Mucosa of rectum (tissue), 2 donors: ENCODE data around the gene CYBC1.

ENCODE experiments used
- H3K27ac ChIP-seq, 2 donors: one replicate each; pipeline ENCODE4 v1.7.0; 2013; ENCODE audit warnings: inconsistent platforms in 2 of 2, low read depth in 2 of 2, low read length in 2 of 2
- H3K27me3 ChIP-seq, 2 donors: one replicate each; pipeline ENCODE4 v1.7.0; 2013; ENCODE audit warnings: low read length in 2 of 2; ENCODE audit not compliant: control insufficient read depth in 2 of 2, insufficient read depth in 2 of 2
- H3K36me3 ChIP-seq, 2 donors: one replicate each; pipeline ENCODE4 v1.7.0; 2013; ENCODE audit warnings: low read length in 2 of 2; ENCODE audit not compliant: control insufficient read depth in 2 of 2, insufficient read depth in 2 of 2
- H3K4me1 ChIP-seq, 2 donors: one replicate each; pipeline ENCODE4 v1.7.0; 2013; ENCODE audit warnings: low read length in 2 of 2, mild to moderate bottlenecking in 1 of 2; ENCODE audit not compliant: control insufficient read depth in 2 of 2, insufficient read depth in 2 of 2
- H3K4me3 ChIP-seq, 2 donors: one replicate each; pipeline ENCODE4 v1.7.0; 2013; ENCODE audit warnings: low read length in 2 of 2
- H3K9ac ChIP-seq, 2 donors: one replicate each; pipeline ENCODE4 v1.7.0; 2013; ENCODE audit warnings: low read length in 2 of 2, low read depth in 1 of 2, mild to moderate bottlenecking in 1 of 2
- H3K9me3 ChIP-seq, 2 donors: one replicate each; pipeline ENCODE4 v1.7.0; 2013; ENCODE audit warnings: low read length in 2 of 2; ENCODE audit not compliant: control insufficient read depth in 2 of 2
- donor health status: healthy.
- donor health status: Normal muscosa, but diverticular disease.

The CYBC1 gene

DNA sequence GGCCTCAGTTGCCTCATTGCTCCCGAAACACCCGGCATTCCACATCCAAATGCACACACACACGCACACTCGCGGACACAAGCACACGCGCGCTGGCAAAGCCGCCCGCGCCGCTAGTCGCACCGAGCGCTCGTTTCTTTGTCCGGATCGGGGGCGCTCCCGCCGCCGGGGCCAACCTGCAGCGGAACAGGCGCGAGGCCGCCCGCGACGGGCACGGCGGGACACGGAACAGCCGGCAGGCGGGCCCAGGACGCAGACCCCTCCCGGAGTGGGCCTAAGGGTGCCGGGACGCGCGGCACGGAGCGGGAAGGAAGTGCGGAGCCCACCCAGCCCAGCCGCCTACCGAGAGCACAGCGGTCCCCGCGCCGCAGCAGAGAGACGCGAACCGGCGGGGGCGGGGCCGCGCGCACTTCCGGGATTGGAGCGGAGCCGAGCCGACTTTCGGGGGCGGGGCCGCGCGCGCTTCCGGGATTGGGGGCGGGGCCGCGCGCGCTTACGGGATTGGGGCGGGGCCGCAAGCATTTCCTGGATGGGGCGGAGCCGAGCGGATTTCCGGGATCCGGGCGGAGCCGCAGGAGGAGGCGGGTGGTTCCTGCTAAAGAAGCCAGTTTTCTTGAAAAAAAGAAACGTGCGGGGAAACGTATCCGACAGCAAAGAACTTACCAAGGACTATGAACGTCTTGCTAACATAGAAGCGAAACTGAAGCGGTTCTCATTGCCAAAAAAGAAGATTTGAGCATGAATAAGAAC lies at the start of gene CYBC1:
Gene CYBC1 (minus strand): TSS at position 396 of the 750 bp plus-strand sequence. CDS start 1,498 bp downstream, outside the sequence.
- H3K4me1 ChIP-seq = peaks cover 0 to 12% of the 10 kb centered on the region in 2 donors

GRCh38 chr17:82497483-82498405 lies 47.2 kb upstream of the CYBC1 start:
- Histone ChIP-seq H3K27me3 (no peaks in the 10 kb centered on the region), H3K36me3 (no peaks in the 10 kb centered on the region), H3K9me3 (no peaks in the 10 kb centered on the region), H3K9ac (peak overlapping the region; percentile 70 to 71), H3K4me1 (peaks cover 16 to 19% of the 10 kb centered on the region in 2 donors), H3K4me3 (peak overlapping the region; percentile 60 to 72), H3K27ac (peak overlapping the region; percentile 71 to 75)

More for the DNA sequence above, at the start of gene CYBC1:
- Histone ChIP-seq H3K4me3 (peak within 1 kb of the TSS; percentile 81 to 94), H3K9me3 (no peaks in the 10 kb centered on the region), H3K27ac (peak within 1 kb of the TSS; percentile 86 to 93), H3K9ac (peak within 1 kb of the TSS; percentile 81 to 91), H3K27me3 (no peaks in the 10 kb centered on the region), H3K36me3 (peaks cover 0 to 8% of the 10 kb centered on the region in 2 donors)

DNA sequence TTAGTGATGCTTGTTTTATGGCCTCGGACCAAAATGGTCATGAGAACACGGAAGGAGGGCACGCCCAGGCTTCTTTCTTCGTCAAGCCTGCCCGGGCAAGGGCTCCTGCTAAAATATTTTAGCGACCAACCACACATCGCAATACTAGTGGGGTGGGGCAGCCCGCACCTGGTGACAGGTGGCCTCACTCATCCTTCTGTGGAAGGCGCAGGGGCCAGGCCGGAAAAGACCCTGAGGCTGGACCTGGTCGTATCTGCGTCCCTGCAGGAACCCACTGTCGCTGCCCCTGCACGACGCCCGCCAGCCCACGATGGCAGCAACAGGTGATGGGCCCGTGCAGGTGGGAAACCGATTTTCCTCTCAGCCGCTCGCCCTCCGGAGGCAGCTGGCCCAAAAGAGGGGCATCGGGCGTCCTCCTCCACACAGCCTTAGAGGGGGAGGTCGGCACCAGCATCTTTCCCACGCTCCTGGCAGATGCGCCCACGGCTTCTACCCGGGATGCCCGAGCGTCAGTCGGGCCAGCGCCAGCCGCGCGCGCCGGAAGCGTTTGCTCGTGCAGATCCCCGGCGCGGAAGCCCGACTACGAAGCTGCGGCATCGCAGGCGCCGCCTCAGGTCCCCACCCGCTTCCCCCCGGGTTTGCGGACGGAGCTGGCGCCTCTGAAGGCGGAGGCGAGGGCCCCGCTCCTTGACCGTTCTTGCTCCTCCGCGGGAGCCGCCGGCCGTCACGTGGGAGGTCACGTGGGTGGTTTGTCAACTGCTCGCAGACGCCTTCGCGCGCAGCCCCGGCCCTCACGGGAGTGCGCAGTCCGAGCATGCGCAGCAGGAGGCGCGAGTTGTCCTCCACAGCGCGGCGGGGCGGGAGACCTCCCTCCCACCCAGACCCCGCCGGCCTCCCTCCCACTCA lies 46.2 kb upstream of the CYBC1 start:
- Histone ChIP-seq H3K9ac (peak overlapping the region; percentile 63 to 77), H3K27ac (peak overlapping the region; percentile 62 to 75), H3K4me1 (peaks cover 16 to 19% of the 10 kb centered on the region in 2 donors), H3K9me3 (no peaks in the 10 kb centered on the region), H3K4me3 (peak overlapping the region; percentile 72 to 74), H3K36me3 (no peaks in the 10 kb centered on the region), H3K27me3 (no peaks in the 10 kb centered on the region)

DNA sequence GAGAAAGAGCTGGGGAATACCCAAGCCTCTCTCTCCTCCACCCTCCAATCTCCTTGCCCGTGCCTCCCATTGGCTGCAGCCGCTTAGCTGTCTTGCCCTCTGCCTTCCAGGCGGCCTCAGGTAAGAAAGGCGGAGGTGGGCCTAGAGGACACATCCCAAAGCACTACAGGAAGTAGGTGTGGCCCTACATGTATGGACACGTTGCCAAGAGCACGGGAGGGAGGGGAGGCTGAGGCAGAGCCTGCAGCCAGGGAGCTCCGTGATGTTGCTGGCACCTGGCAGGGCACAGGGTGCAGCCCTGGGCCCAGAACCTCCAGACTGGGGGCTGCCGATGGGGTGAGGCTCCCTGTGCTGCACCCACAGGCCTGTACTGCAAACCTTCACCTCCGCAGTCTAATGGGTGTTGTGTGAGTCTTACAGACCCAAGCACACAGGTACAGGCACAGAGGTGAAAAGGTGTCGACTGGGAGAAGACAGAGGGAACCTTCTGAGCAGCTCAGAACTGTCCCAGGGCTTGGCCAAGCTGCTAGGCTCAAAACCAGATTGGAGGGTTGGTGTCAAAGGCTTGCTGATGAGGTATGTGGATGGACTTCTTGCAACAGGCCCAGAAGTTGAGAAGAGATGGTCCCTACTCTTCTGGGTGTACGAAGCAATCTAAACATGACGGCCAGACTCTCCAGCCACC lies 45.4 kb upstream of the CYBC1 start:
- H3K9me3 ChIP-seq = no peaks in the 10 kb centered on the region
- peak overlapping the region in 1 of 2 donors; percentile 77 for H3K9ac ChIP-seq
- H3K27ac ChIP-seq = peak overlapping the region in 1 of 2 donors; percentile 4
- peaks cover 16 to 19% of the 10 kb centered on the region in 2 donors for H3K4me1 ChIP-seq
- no peaks in the 10 kb centered on the region for H3K36me3 ChIP-seq
- H3K4me3 ChIP-seq = peak overlapping the region in 1 of 2 donors; percentile 74
- H3K27me3 ChIP-seq = no peaks in the 10 kb centered on the region

DNA sequence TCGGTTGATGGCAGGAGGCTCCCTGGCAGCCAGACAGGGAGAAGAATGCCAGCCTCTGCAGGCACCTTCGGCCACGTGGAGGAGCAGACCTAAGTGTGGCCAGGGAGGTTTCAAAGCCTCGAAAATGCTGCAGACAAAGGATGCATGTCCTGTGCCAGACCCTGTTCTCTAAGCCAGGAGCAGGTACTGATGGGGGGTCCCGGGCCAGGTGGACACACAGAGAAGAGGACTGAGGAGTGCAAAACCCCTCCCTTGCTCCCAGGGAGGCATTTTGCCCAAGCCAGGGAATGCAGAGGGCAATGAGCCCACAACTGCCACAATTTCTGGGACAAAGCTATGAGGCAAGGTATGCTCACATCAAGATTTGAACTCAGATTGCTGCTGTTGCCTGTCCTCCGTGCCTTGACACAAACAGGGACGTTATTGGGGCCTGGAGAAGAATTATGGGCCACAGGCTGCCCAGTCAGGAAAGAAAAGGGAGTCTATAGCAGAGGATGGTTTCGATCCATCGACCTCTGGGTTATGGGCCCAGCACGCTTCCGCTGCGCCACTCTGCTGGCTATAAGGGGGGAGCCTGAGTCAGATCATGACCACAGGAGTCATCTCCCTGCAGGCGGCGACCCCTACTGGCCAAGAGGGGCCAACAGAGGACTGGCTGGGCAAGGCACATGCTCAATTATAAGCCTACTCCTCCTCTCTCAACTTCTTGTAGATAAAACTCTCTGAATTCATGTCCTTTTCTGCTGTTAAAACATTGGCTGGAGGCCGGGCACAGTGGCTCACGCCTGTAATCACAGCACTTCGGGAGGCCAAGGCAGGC lies 43.9 kb upstream of the CYBC1 start:
- peak overlapping the region in 1 of 2 donors; percentile 39 for H3K27ac ChIP-seq
- no peaks in the 10 kb centered on the region for H3K9me3 ChIP-seq
- no peaks in the 10 kb centered on the region for H3K27me3 ChIP-seq
- H3K4me3 ChIP-seq = peak overlapping the region in 1 of 2 donors; percentile 0
- peaks cover 0 to under 1% of the 10 kb centered on the region in 2 donors for H3K36me3 ChIP-seq
- peak overlapping the region in 1 of 2 donors; percentile 41 for H3K9ac ChIP-seq
- peaks cover 16 to 19% of the 10 kb centered on the region in 2 donors for H3K4me1 ChIP-seq

GRCh38 chr17:82493226-82493781 lies 42.8 kb upstream of the CYBC1 start:
- peaks cover 0 to 2% of the 10 kb centered on the region in 2 donors for H3K36me3 ChIP-seq
- no peaks in the 10 kb centered on the region for H3K9me3 ChIP-seq
- H3K27ac ChIP-seq = no peak overlapping the region
- H3K4me1 ChIP-seq = peaks cover 16 to 19% of the 10 kb centered on the region in 2 donors
- H3K27me3 ChIP-seq = no peaks in the 10 kb centered on the region
- H3K4me3 ChIP-seq = no peak overlapping the region
- H3K9ac ChIP-seq = no peak overlapping the region

DNA sequence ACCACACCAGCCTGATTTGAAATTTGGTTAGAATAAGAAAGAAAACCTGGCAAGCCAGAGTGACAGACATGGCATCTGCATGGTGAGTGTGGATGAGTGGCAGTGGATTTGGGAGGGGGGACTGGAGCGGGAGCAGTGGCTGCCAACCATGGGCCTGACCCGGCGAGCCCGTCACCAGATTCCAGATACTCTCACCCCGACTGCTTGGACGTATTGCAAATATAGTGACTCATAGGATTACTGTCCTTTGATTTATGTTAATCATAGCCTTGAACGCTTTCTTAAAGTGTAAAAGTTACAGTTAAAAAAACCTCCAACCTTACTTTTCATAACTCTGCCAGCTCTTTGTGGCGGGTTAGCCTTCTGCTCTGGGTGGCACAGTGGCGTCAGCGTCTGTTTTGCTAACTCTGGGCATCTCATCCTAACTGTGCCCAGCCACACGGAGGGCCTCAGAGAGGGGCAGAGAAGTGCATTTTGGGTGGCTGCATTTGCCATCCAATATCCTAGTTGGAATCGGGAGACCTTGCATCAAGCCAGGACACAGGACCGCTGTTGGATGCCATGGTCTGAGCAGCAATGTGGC lies 42.2 kb upstream of the CYBC1 start:
- peaks cover 12 to 18% of the 10 kb centered on the region in 2 donors for H3K4me1 ChIP-seq
- no peak overlapping the region for H3K9ac ChIP-seq
- no peak overlapping the region for H3K27ac ChIP-seq

DNA sequence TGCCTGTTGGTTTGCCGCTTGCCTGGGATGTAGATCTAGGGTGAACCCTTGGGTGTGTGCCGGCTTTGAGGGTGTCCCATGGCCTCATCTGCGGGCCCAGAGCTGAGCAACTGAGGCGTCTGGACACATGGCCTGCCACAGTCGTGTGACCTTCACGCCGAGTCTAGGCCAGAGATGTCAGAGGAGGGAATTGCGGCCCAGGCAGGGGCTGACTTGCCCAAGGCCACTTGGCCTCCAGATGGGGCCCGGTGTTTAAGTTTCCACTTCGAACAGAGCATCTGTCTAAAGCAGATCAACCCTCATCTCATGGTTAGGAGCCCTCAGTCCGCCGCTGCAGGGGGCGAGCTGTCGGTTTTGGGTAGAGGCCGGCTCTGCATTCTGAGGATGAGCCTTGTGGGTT lies 41.0 kb upstream of the CYBC1 start:
- Histone ChIP-seq H3K27ac (no peak overlapping the region), H3K9me3 (no peaks in the 10 kb centered on the region), H3K36me3 (peaks cover 5 to 11% of the 10 kb centered on the region in 2 donors), H3K9ac (no peak overlapping the region), H3K4me1 (peaks cover 5 to 12% of the 10 kb centered on the region in 2 donors), H3K4me3 (no peak overlapping the region), H3K27me3 (no peaks in the 10 kb centered on the region)

More for the DNA sequence above, 42.2 kb upstream of the CYBC1 start:
- Histone ChIP-seq H3K9me3 (no peaks in the 10 kb centered on the region), H3K27me3 (no peaks in the 10 kb centered on the region), H3K4me3 (no peak overlapping the region), H3K36me3 (peaks cover 3 to 7% of the 10 kb centered on the region in 2 donors)
